Measurements from ENCODE around the gene GDI1.
"Not testable (repeated sequence)": the region's sequence is repeated elsewhere in the genome, so short reads cannot be mapped to it uniquely, and the experiment has no call there.

Gene GDI1

GRCh38 chrX:154436983-154437752, at the start of gene GDI1:
GDI1 (plus strand) TSS chrX:154437154; CDS start chrX:154437255, 101 bp downstream.
- peaks cover 72% of the 10 kb centered on the region for H3K36me3 ChIP-seq (ENCODE audit: insufficient read depth, insufficient read length, low read length)
- no peaks in the 10 kb centered on the region for H3K27me3 ChIP-seq (ENCODE audit: insufficient read depth, insufficient read length)
- no peak for DNase-seq (ENCODE audit: low read depth, low spot score)
- no peak for TF ChIP-seq SUZ12 (IDR thresholded peaks at IDR 0.05; ENCODE audit: extremely low read depth, insufficient read depth, insufficient read length)
- TF ChIP-seq YY1 (IDR thresholded peaks at IDR 0.05; ENCODE audit: insufficient read depth, insufficient read length) = peak; percentile 34
- TF ChIP-seq ZNF274 (IDR thresholded peaks at IDR 0.05; ENCODE audit: low read depth, low read length) = no peak
- peak within 1 kb of the TSS; percentile 56 for H3K4me3 ChIP-seq (ENCODE audit: insufficient read length, low read depth)
- H3K9ac ChIP-seq (ENCODE audit: insufficient read length, low read depth) = peak within 1 kb of the TSS; percentile 76
- no peaks in the 10 kb centered on the region for H3K4me1 ChIP-seq (ENCODE audit: insufficient read depth, insufficient read length)
- H3K9me3 ChIP-seq (ENCODE audit: insufficient read depth, low read length) = no peaks in the 10 kb centered on the region

GRCh38 chrX:154388094-154388493, 48.9 kb upstream of the GDI1 start:
- DNase-seq (ENCODE audit: low read depth, low spot score); H3K4me1 ChIP-seq (ENCODE audit: insufficient read depth, insufficient read length); H3K36me3 ChIP-seq (ENCODE audit: insufficient read depth, insufficient read length, low read length); H3K27me3 ChIP-seq (ENCODE audit: insufficient read depth, insufficient read length); H3K9me3 ChIP-seq (ENCODE audit: insufficient read depth, low read length); H3K4me3 ChIP-seq (ENCODE audit: insufficient read length, low read depth); H3K9ac ChIP-seq (ENCODE audit: insufficient read length, low read depth): not testable (repeated sequence)

GRCh38 chrX:154388649-154389048, 48.3 kb upstream of the GDI1 start:
- DNase-seq (ENCODE audit: low read depth, low spot score); H3K4me3 ChIP-seq (ENCODE audit: insufficient read length, low read depth); H3K4me1 ChIP-seq (ENCODE audit: insufficient read depth, insufficient read length); H3K9ac ChIP-seq (ENCODE audit: insufficient read length, low read depth); H3K36me3 ChIP-seq (ENCODE audit: insufficient read depth, insufficient read length, low read length); H3K27me3 ChIP-seq (ENCODE audit: insufficient read depth, insufficient read length); H3K9me3 ChIP-seq (ENCODE audit: insufficient read depth, low read length): not testable (repeated sequence)

- H3K36me3 ChIP-seq (ENCODE audit: insufficient read depth, insufficient read length, low read length); H3K9me3 ChIP-seq (ENCODE audit: insufficient read depth, low read length); H3K4me1 ChIP-seq (ENCODE audit: insufficient read depth, insufficient read length); H3K4me3 ChIP-seq (ENCODE audit: insufficient read length, low read depth); H3K9ac ChIP-seq (ENCODE audit: insufficient read length, low read depth); DNase-seq (ENCODE audit: low read depth, low spot score); H3K27me3 ChIP-seq (ENCODE audit: insufficient read depth, insufficient read length): not testable (repeated sequence)
Measured at GRCh38 chrX:154389812-154390747, 46.9 kb upstream of the GDI1 start.

- H3K4me1 ChIP-seq (ENCODE audit: insufficient read depth, insufficient read length); H3K9me3 ChIP-seq (ENCODE audit: insufficient read depth, low read length); H3K4me3 ChIP-seq (ENCODE audit: insufficient read length, low read depth); H3K27me3 ChIP-seq (ENCODE audit: insufficient read depth, insufficient read length); DNase-seq (ENCODE audit: low read depth, low spot score); H3K9ac ChIP-seq (ENCODE audit: insufficient read length, low read depth): not testable (repeated sequence)
- peaks cover 27% of the 10 kb centered on the region for H3K36me3 ChIP-seq (ENCODE audit: insufficient read depth, insufficient read length, low read length)
Measured at GRCh38 chrX:154396363-154396762, 40.6 kb upstream of the GDI1 start.

GRCh38 chrX:154396973-154397887, 39.7 kb upstream of the GDI1 start:
- peaks cover 29% of the 10 kb centered on the region for H3K36me3 ChIP-seq (ENCODE audit: insufficient read depth, insufficient read length, low read length)
- H3K9ac ChIP-seq (ENCODE audit: insufficient read length, low read depth) = peak overlapping the region; percentile 81
- TF ChIP-seq ZNF274 (IDR thresholded peaks at IDR 0.05; ENCODE audit: low read depth, low read length) (no peak), SUZ12 (IDR thresholded peaks at IDR 0.05; ENCODE audit: extremely low read depth, insufficient read depth, insufficient read length) (no peak), YY1 (IDR thresholded peaks at IDR 0.05; ENCODE audit: insufficient read depth, insufficient read length) (no peak)
- peaks cover 2% of the 10 kb centered on the region for H3K4me1 ChIP-seq (ENCODE audit: insufficient read depth, insufficient read length)
- H3K4me3 ChIP-seq (ENCODE audit: insufficient read length, low read depth) = peak overlapping the region; percentile 71
- DNase-seq (ENCODE audit: low read depth, low spot score) = no peak
- no peaks in the 10 kb centered on the region for H3K9me3 ChIP-seq (ENCODE audit: insufficient read depth, low read length)
- no peaks in the 10 kb centered on the region for H3K27me3 ChIP-seq (ENCODE audit: insufficient read depth, insufficient read length)

- TF ChIP-seq YY1 (IDR thresholded peaks at IDR 0.05; ENCODE audit: insufficient read depth, insufficient read length) (no peak), ZNF274 (IDR thresholded peaks at IDR 0.05; ENCODE audit: low read depth, low read length) (no peak), SUZ12 (IDR thresholded peaks at IDR 0.05; ENCODE audit: extremely low read depth, insufficient read depth, insufficient read length) (no peak)
- peak within 1 kb of the TSS; percentile 85 for H3K9ac ChIP-seq (ENCODE audit: insufficient read length, low read depth)
- no peaks in the 10 kb centered on the region for H3K9me3 ChIP-seq (ENCODE audit: insufficient read depth, low read length)
- no peaks in the 10 kb centered on the region for H3K27me3 ChIP-seq (ENCODE audit: insufficient read depth, insufficient read length)
- H3K4me3 ChIP-seq (ENCODE audit: insufficient read length, low read depth) = peak within 1 kb of the TSS; percentile 71
- H3K4me1 ChIP-seq (ENCODE audit: insufficient read depth, insufficient read length) = peaks cover 2% of the 10 kb centered on the region
- H3K36me3 ChIP-seq (ENCODE audit: insufficient read depth, insufficient read length, low read length) = peaks cover 29% of the 10 kb centered on the region
- DNase-seq (ENCODE audit: low read depth, low spot score) = peak; percentile 82
Measured at GRCh38 chrX:154397888-154398667, 38.9 kb upstream of the GDI1 start, which contains the start of gene RPL10. RPL10 (plus strand) TSS chrX:154398377; CDS start chrX:154398520, 143 bp downstream.
